GM19193 (cell line): Measurements from ENCODE around the gene ADARB1.

Source experiments
- POLR2A ChIP-seq: IDR thresholded peaks from 4 replicates; pipeline ENCODE4 v1.6.1; 2011; ENCODE audit not compliant: insufficient read depth, insufficient read length; ENCODE audit errors: extremely low read depth

Gene ADARB1

GRCh38 chr21:45140346-45140940 lies 66.1 kb downstream of the ADARB1 start:
- no peak for TF ChIP-seq POLR2A

GRCh38 chr21:45141507-45141906 lies 67.1 kb downstream of the ADARB1 start:
- TF ChIP-seq POLR2A = no peak

- TF ChIP-seq POLR2A = no peak
These were observed 68.3 kb downstream of the ADARB1 start for GRCh38 chr21:45142469-45143308.

- no peak for TF ChIP-seq POLR2A
These were observed 69.5 kb downstream of the ADARB1 start for GRCh38 chr21:45143855-45144254.

GRCh38 chr21:45145146-45145545 lies 70.8 kb downstream of the ADARB1 start:
- TF ChIP-seq POLR2A = no peak

GRCh38 chr21:45146306-45146705 lies 71.9 kb downstream of the ADARB1 start:
- no peak for TF ChIP-seq POLR2A

GRCh38 chr21:45146801-45147200 lies 72.4 kb downstream of the ADARB1 start:
- TF ChIP-seq POLR2A = no peak

- TF ChIP-seq POLR2A = no peak
These were observed 73.3 kb downstream of the ADARB1 start for GRCh38 chr21:45147473-45148315.

GRCh38 chr21:45148316-45148990 lies 74.1 kb downstream of the ADARB1 start:
- no peak for TF ChIP-seq POLR2A

- TF ChIP-seq POLR2A = no peak
These were observed 74.6 kb downstream of the ADARB1 start for GRCh38 chr21:45149021-45149420.

GRCh38 chr21:45150638-45151131 lies 76.3 kb downstream of the ADARB1 start:
- TF ChIP-seq POLR2A = no peak

GRCh38 chr21:45151445-45152160 lies 77.2 kb downstream of the ADARB1 start:
- TF ChIP-seq POLR2A = no peak

GRCh38 chr21:45152265-45152746 lies 77.9 kb downstream of the ADARB1 start:
- no peak for TF ChIP-seq POLR2A
